Right lobe of liver (tissue), 6 donors: ENCODE measurements around the gene ATP8B2. TPM values are rescaled to one million over a fixed set of nuclear protein-coding genes. Genes with fewer than 3 reads are reported as not detected.

Experiments used
- ATAC-seq, 4 donors: fragments of 200-7000 bp; cut with Tn5 transposase; one replicate each; pipeline ENCODE4 v1.9.1; 2020; ENCODE audit warnings: mild to moderate bottlenecking in 4 of 4, moderate library complexity in 4 of 4
- DNase-seq, 3 donors: peaks; one replicate each; pipeline ENCODE4 v3.0.0-alpha.2; 2020
- H3K27ac ChIP-seq, 3 donors: fragments of 200-600 bp; one replicate each; pipeline ENCODE4 v1.8.0; 2022
- H3K27me3 ChIP-seq, 2 donors: fragments of 200-600 bp; one replicate each; pipeline ENCODE4 v1.8.0; 2022
- H3K36me3 ChIP-seq, 4 donors: fragments of 200-600 bp; sonication (generic) in 1 of 4; one replicate each; pipeline versions ENCODE4 v1.5.1 to v1.8.0; 2017 to 2022; ENCODE audit warnings: control low read depth in 1 of 4
- H3K4me1 ChIP-seq, 4 donors: fragments of 200-600 bp; sonication (generic) in 1 of 4; one replicate each; pipeline versions ENCODE4 v1.5.1 to v1.8.0; 2017 to 2022; ENCODE audit warnings: control low read depth in 1 of 4
- H3K4me3 ChIP-seq, 3 donors: fragments of 200-600 bp; one replicate each; pipeline ENCODE4 v1.8.0; 2022
- H3K9me3 ChIP-seq, 4 donors: fragments of 200-600 bp; sonication (generic) in 1 of 4; one replicate each; pipeline versions ENCODE4 v1.5.1 to v1.8.0; 2017 to 2022; ENCODE audit warnings: control low read depth in 1 of 4
- CTCF ChIP-seq, 4 donors: fragments of 200-600 bp in 3 of 4; fragments of 450-650 bp in 1 of 4; IDR thresholded peaks; one replicate each; pipeline versions ENCODE4 v1.5.1 to v1.8.0; 2016 to 2022; ENCODE audit warnings: antibody characterized with exemption in 4 of 4, mild to moderate bottlenecking in 2 of 4
- POLR2A ChIP-seq: fragments of 450-650 bp; IDR thresholded peaks from one replicate; pipeline ENCODE4 v1.6.1; 2017; ENCODE audit warnings: antibody characterized with exemption, mild to moderate bottlenecking
- WGBS: methylation state at CpG from one replicate; pipeline ENCODE4 v1.1.6; 2018; ENCODE audit warnings: low coverage, low lambda C conversion rate; ENCODE audit not compliant: insufficient coverage; ENCODE audit errors: missing lambda C conversion rate; 5-methylcytosine and 5-hydroxymethylcytosine counted together
- intact Hi-C, 2 donors: fragments of 100-400 bp; cut with DNase I; formaldehyde crosslinking; loops; one replicate each; pipeline versions ENCODE4 v1.11.2 to v1.14.1; 2022
- total RNA-seq, 6 experiments: library from RNA; depleted of rRNA in 2 of 6; stranded (reverse); fragments of >200 nt in 2 of 6; fragmentation: NEBNext Ultra II Directional in 3 of 6; extraction: Animal tissue kit (Norgen Biotek cat#: 25700) in 3 of 6; gene quantifications; one replicate each; pipeline versions ENCODE4 v1.1.0 to v1.2.4, GENCODE V29; 2016 to 2023
- donor health status: DM: no; HTN: yes; CAD: no.
- donor health status: DM: no; HTN: no; CAD: no.
- donor health status: DM: no; HTN: no; CAD: no.
- donor health status: DM: no; HTN: yes; CAD: no.
- donor health status: DM: no; HTN: yes; CAD: no.

Gene ATP8B2
- total RNA-seq, 6 experiments from 2014 or later: 1.9 to 8.2 (median 3.2) TPM

GRCh38 chr1:154325583-154326545 lies 539 bp downstream of the ATP8B2 start:
- peak; percentile 6 to 45 (median 30) for ATAC-seq
- H3K36me3 ChIP-seq: no peaks in the 10 kb centered on the region
- H3K27me3 ChIP-seq: no peaks in the 10 kb centered on the region
- H3K4me1 ChIP-seq: peaks cover 0 to 14% (median 2%) of the 10 kb centered on the region in 4 donors
- intact Hi-C loops: loop anchor here in 1 of 2 donors (10.0 kb wide), 1 partner anchor 51 kb away; the partner anchor contains the start of gene HAX1
- TF ChIP-seq CTCF (IDR thresholded peaks at IDR 0.05) (peak; percentile 36 to 44 (median 42)), POLR2A (no peak)
- peak in 1 of 3 donors; percentile 62 for DNase-seq
- whole genome bisulfite sequencing: 3% methylated on average over 45 of the region's 63 CpGs
- H3K27ac ChIP-seq: peak overlapping the region; percentile 40 to 76 (median 40)
- H3K9me3 ChIP-seq: no peaks in the 10 kb centered on the region
- peak overlapping the region; percentile 36 to 41 (median 38) for H3K4me3 ChIP-seq

GRCh38 chr1:154326546-154327465 lies 1.5 kb downstream of the ATP8B2 start:
- H3K4me3 ChIP-seq: peak overlapping the region in 1 of 3 donors; percentile 41
- intact Hi-C loops: loop anchor here in 1 of 2 donors (10.0 kb wide), 1 partner anchor 52 kb away; the partner anchor contains the start of gene HAX1
- H3K27ac ChIP-seq: peak overlapping the region in 2 of 3 donors; percentile 40 to 76
- H3K4me1 ChIP-seq: peaks cover 0 to 14% (median 2%) of the 10 kb centered on the region in 4 donors
- no peaks in the 10 kb centered on the region for H3K36me3 ChIP-seq
- 72% methylated on average over 4 of the region's 6 CpGs for WGBS
- TF ChIP-seq CTCF (IDR thresholded peaks at IDR 0.05) (no peak), POLR2A (no peak)
- ATAC-seq (no peak), DNase-seq (no peak)
- H3K27me3 ChIP-seq: no peaks in the 10 kb centered on the region
- H3K9me3 ChIP-seq: no peaks in the 10 kb centered on the region

- Histone ChIP-seq H3K36me3 (no peaks in the 10 kb centered on the region), H3K27me3 (no peaks in the 10 kb centered on the region), H3K9me3 (no peaks in the 10 kb centered on the region), H3K4me3 (peak overlapping the region; percentile 29 to 51 (median 45)), H3K27ac (no peak overlapping the region), H3K4me1 (peaks cover 0 to 14% (median 2%) of the 10 kb centered on the region in 4 donors)
- no peak for DNase-seq
- intact Hi-C loops: loop anchor here in 1 of 2 donors (10.0 kb wide), 1 partner anchor 53 kb away; the partner anchor contains the start of gene HAX1
- 30% methylated on average over 3 of the region's 5 CpGs for WGBS
- no peak for ATAC-seq
- no peak for TF ChIP-seq POLR2A
- no peak for TF ChIP-seq CTCF (IDR thresholded peaks at IDR 0.05)
Measured at GRCh38 chr1:154327466-154328317, 2.4 kb downstream of the ATP8B2 start.
